HFF-Myc (cell line): Measurements from ENCODE around the gene GLOD4.
"Not testable (repeated sequence)": the region's sequence is repeated elsewhere in the genome, so short reads cannot be mapped to it uniquely, and the experiment has no call there.

Experiments
- DNase-seq: peaks from one replicate; pipeline ENCODE4 v3.0.0-alpha.2; 2011; ENCODE audit warnings: low read depth; ENCODE audit errors: extremely low read depth
- H3K4me3 ChIP-seq: replicated peaks from 2 replicates; pipeline ENCODE4 v1.5.1; 2011; ENCODE audit warnings: low read depth, mild to moderate bottlenecking, control low read depth, low read length
- TF ChIP-seq, protein P1 (sequence below): IDR thresholded peaks from 2 replicates; pipeline ENCODE4 v1.5.1; 2012; ENCODE audit warnings: mild to moderate bottlenecking, low read depth, low read length, control low read depth; ENCODE audit errors: missing control alignments

The GLOD4 gene, protein sequence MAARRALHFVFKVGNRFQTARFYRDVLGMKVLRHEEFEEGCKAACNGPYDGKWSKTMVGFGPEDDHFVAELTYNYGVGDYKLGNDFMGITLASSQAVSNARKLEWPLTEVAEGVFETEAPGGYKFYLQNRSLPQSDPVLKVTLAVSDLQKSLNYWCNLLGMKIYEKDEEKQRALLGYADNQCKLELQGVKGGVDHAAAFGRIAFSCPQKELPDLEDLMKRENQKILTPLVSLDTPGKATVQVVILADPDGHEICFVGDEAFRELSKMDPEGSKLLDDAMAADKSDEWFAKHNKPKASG

DNA sequence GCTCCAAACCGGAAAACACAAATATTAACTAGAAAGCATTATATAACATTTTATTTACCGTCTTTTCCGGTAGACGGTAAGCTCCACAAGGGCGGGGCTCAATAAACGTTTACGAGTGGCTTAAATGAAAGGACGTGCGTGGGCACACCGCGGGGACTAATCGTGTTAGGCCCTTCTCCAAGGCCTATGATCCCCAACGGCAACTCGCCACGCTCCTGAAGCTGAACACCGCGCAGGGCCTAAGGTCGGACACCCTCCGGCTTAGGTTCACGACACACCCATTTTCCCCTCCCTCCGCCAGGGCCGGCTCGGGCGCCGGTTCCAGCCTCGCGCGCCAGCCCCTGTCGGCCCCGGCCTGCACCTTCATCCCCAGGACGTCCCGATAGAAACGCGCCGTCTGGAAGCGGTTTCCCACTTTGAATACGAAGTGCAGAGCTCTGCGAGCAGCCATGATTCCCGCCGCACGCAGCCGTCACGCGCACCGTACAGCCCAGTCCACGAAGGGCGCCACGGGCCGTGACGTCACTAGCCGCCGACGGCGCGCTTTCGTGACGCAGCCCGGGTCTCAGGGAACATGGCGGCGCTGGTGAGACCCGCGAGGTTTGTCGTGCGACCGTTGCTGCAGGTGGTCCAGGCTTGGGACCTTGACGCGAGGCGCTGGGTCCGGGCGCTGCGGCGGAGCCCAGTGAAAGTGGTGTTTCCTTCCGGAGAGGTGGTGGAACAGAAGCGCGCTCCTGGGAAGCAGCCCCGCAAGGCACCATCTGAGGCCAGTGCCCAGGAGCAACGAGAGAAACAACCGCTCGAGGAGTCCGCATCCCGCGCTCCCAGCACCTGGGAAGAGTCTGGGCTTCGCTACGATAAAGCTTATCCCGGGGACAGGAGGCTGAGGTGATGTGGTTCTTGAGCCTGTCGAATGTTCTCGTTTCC lies at the start of gene GLOD4, which contains the start of gene MRM3:
TSS of gene GLOD4 (minus strand) at position 476 of the 927 bp plus-strand sequence. CDS start at position 451, 25 bp downstream.
TSS of gene MRM3 (plus strand) at position 549 of the 927 bp plus-strand sequence. CDS start at position 575, 26 bp downstream.
- DNase-seq, result peak; percentile 63
- TF ChIP-seq, protein P1, sequence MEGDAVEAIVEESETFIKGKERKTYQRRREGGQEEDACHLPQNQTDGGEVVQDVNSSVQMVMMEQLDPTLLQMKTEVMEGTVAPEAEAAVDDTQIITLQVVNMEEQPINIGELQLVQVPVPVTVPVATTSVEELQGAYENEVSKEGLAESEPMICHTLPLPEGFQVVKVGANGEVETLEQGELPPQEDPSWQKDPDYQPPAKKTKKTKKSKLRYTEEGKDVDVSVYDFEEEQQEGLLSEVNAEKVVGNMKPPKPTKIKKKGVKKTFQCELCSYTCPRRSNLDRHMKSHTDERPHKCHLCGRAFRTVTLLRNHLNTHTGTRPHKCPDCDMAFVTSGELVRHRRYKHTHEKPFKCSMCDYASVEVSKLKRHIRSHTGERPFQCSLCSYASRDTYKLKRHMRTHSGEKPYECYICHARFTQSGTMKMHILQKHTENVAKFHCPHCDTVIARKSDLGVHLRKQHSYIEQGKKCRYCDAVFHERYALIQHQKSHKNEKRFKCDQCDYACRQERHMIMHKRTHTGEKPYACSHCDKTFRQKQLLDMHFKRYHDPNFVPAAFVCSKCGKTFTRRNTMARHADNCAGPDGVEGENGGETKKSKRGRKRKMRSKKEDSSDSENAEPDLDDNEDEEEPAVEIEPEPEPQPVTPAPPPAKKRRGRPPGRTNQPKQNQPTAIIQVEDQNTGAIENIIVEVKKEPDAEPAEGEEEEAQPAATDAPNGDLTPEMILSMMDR, result no peak
- H3K4me3 ChIP-seq, result peak within 1 kb of the TSS; percentile 98

DNA sequence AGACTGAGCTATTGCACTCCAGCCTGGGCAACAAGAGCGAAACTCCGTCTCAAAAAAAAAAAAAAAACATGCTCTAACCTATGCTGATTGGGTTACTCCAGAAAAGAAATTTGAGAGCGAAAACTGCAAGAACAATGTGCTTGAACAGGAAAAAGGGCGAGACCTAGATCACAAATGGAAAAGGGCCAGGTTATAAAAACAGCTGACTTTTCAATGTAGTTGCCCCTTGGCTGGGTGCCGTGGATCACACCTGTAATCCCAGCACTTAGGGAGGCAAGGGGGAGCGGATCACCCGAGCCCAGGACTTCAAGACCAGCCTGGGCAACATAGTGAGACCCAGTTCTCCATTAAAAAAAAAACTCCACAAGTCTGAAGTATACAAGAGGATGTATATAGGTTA lies 48.9 kb upstream of the GLOD4 start:
- H3K4me3 ChIP-seq, result no peak overlapping the region
- TF ChIP-seq, protein P1, result no peak
- no peak for DNase-seq

DNA sequence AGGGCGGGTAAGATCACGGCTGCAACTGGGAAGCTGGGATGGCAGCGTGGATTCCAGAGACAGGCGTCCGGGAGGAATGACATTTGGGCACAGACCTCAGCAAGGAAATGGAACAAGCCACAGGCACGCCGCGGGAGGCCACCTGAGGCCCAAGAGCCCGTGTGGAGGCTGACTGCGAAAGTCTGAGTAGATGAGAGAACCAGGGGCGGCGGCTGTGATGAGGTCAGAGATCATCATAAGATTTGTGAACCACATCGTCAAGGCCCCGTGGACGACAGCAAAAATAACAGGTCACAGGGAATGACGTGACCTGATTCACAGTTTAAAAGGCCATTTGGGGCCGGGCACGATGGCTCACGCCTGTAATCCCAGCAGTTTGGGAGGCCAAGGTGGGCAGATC lies 48.3 kb upstream of the GLOD4 start:
- TF ChIP-seq, protein P1, result no peak
- no peak for DNase-seq
- H3K4me3 ChIP-seq, result no peak overlapping the region

DNA sequence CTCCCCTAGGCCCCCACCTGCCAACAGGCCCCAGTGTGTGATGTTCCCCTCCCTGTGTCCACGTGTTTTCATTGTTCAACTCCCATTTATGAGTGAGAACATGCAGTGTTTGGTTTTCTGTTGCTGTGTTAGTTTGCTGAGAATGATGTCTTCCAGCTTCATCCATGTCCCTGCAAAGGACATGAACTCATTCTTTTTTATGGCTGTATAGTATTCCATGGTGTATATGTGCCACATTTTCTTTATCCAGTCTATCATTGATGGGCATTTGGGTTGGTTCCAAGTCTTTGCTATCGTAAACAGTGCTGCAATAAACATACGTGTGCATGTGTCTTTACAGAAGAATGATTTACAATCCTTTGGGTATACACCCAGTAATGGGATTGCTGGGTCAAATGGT lies 47.5 kb upstream of the GLOD4 start:
- not testable (repeated sequence) for DNase-seq, H3K4me3 ChIP-seq

DNA sequence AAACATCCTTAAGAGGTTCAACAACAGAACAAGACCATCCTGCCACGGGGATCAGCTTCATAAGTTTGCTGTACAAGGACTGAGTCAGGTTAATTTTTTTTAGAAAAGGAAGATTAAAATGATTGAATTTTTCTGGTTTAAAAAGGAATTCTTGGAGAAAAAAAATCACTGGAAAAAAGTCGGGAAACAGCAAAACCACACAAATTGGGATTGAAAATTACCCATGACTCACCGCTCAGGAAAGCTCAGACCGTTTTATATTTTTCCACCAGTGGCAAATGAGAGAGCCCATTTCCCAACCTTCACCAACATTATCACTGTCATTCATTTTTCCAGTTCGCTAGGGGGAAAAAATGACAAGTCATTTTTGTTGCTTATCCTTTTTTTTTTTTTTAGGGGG lies 46.7 kb upstream of the GLOD4 start:
- H3K4me3 ChIP-seq, result no peak overlapping the region
- DNase-seq, result no peak
- TF ChIP-seq, protein P1, result no peak

DNA sequence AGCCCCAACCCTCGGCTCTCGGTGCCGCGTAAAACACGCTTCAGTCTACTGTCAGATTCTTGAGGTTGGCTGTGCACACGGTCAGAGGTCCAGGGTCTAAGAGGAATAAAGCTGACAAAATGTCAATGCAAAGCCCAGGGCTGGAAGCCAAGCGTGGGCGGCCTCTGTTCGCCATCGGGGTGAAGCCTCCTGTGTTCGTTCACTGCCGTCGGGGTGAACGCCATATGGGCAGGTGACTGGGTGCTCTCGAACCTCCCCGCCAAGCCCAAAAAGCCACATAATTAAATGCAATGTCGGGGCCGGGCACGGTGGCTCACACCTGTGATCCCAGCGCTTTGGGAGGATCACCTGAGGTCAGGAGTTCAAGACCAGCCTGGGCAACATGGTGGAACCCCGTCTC lies 44.7 kb upstream of the GLOD4 start:
- no peak overlapping the region for H3K4me3 ChIP-seq

More for the DNA sequence above, 44.7 kb upstream of the GLOD4 start:
- TF ChIP-seq, protein P1, result no peak
- no peak for DNase-seq
